K562 (cell line): ENCODE results near the gene FOXK2. TPM values are rescaled to one million over a fixed set of nuclear protein-coding genes. Genes with fewer than 3 reads are reported as not detected.

Experiments
- CREB5 ChIP-seq: fragments of 250-450 bp; sonication (Bioruptor Pico); IDR thresholded peaks from 2 replicates; pipeline ENCODE4 v1.5.0; 2020; ENCODE audit warnings: mild to moderate bottlenecking
- HOMEZ ChIP-seq: fragments of 250-450 bp; sonication (Bioruptor Pico); IDR thresholded peaks from 2 replicates; pipeline ENCODE4 v1.4.0; 2020; ENCODE audit warnings: mild to moderate bottlenecking, moderate library complexity
- KDM5B ChIP-seq: fragments of 200-600 bp; sonication (generic); IDR thresholded peaks from 2 replicates; pipeline ENCODE4 v1.6.1; 2012; ENCODE audit warnings: low read depth, mild to moderate bottlenecking, moderate library complexity, low read length, control low read depth, inconsistent platforms; ENCODE audit not compliant: insufficient replicate concordance
- NKRF ChIP-seq: fragments of 450-650 bp; IDR thresholded peaks from 2 replicates; pipeline ENCODE4 v1.6.1; 2016; ENCODE audit warnings: borderline replicate concordance
- RBM17 ChIP-seq: fragments of 200-400 bp; formaldehyde crosslinking; IDR thresholded peaks from 2 replicates; pipeline ENCODE4 v1.6.1; 2017; ENCODE audit warnings: low read depth, mild to moderate bottlenecking, low read length, borderline replicate concordance
- RFX5 ChIP-seq: IDR thresholded peaks from 2 replicates; pipeline ENCODE4 v1.6.1; 2011; ENCODE audit warnings: low read depth, mild to moderate bottlenecking, improper control_type of control experiment, low read length
- U2AF1 ChIP-seq: fragments of 200-400 bp; formaldehyde crosslinking; optimal IDR thresholded peaks from 2 replicates; pipeline ENCODE3; 2017; ENCODE audit warnings: mild to moderate bottlenecking, low read depth, low read length, moderate library complexity
- ZBTB7A ChIP-seq: IDR thresholded peaks from 2 replicates; pipeline ENCODE4 v1.6.1; 2011; ENCODE audit warnings: low read depth, mild to moderate bottlenecking, low read length, moderate library complexity, borderline replicate concordance; ENCODE audit not compliant: control insufficient read depth
- ZNF253 ChIP-seq: fragments of 250-450 bp; sonication (Bioruptor Pico); conservative IDR thresholded peaks from 2 replicates; pipeline ENCODE4 v1.6.1; 2021; ENCODE audit warnings: mild to moderate bottlenecking
- ZNF511 ChIP-seq: sonication (generic); formaldehyde crosslinking; IDR thresholded peaks from 2 replicates; pipeline ENCODE4 v1.8.0; 2022; ENCODE audit warnings: mild to moderate bottlenecking, missing genetic modification reagents
- ZNF592 ChIP-seq: fragments of 450-650 bp; IDR thresholded peaks from 2 replicates; pipeline ENCODE4 v1.6.1; 2017; ENCODE audit warnings: antibody characterized with exemption, mild to moderate bottlenecking
- ZNF639 ChIP-seq, 2 experiments: fragments of 200-800 bp in 1 of 2; sonication (Bioruptor generic) in 1 of 2; sonication (generic) in 1 of 2; formaldehyde crosslinking in 1 of 2; IDR thresholded peaks in 1 of 2; conservative IDR thresholded peaks in 1 of 2; 2 replicates each; pipeline versions ENCODE4 v1.5.0 to v1.6.1; 2016 to 2020; ENCODE audit warnings: missing compliant biosample characterization in 1 of 2, missing genetic modification characterization in 1 of 2, missing genetic modification reagents in 1 of 2
- ZNF77 ChIP-seq: fragments of 250-450 bp; sonication (Bioruptor Pico); IDR thresholded peaks from 2 replicates; pipeline ENCODE4 v1.5.0; 2020
- polyA plus RNA-seq, 8 experiments: library from polyadenylated mRNA; depleted of rRNA in 4 of 8; stranded (reverse) in 5 of 8; unstranded in 3 of 8; fragments of >200 nt; fragmentation: Nextera tagmentation in 2 of 8; fragmentation: Illumina TruSeq in 1 of 8; extraction: Ambion mirVana in 2 of 8; extraction: Trizol in 1 of 8; gene quantifications; 2 replicates each; pipeline versions ENCODE4 v1.2.1 to v1.2.3, GENCODE V29; 2011 to 2014; ENCODE audit warnings: inconsistent platforms in 1 of 8, missing spikeins in 1 of 8
- total RNA-seq, 7 experiments: library from RNA; depleted of rRNA in 6 of 7; stranded (reverse); fragments of >200 nt in 6 of 7; fragmentation: Illumina TruSeq in 2 of 7; extraction: Trizol in 2 of 7; gene quantifications; 2 replicates each; pipeline versions ENCODE4 v1.2.1 to v1.2.3, GENCODE V29; 2011 to 2021; ENCODE audit warnings: low replicate concordance in 1 of 7

Gene FOXK2
- total and polyA plus RNA-seq, 9 of the 15 experiments (the other 6 are each of a cell fraction or from before 2014, with no cell fraction given), result 3.0 to 86.0 (median 44.1) TPM

- peak; percentile 84; the same call in 1 of the 2 replicates for TF ChIP-seq ZNF511 (CRISPR knock-in tag)
- peak; percentile 41 for TF ChIP-seq KDM5B
- no peak for TF ChIP-seq RBM17
- TF ChIP-seq NKRF, result peak; percentile 20; the same call in 1 of the 2 replicates
- no peak for TF ChIP-seq RFX5
- peak; percentile 94 for TF ChIP-seq ZNF592
- peak; percentile 47; the same call in 1 of the 2 replicates for TF ChIP-seq ZBTB7A
- TF ChIP-seq HOMEZ (CRISPR knock-in tag), result 0 out of 2 replicates have a peak, but pooled peaks have one; percentile 5
- TF ChIP-seq ZNF77, result no peak
- TF ChIP-seq U2AF1, result peak; percentile 39
- TF ChIP-seq CREB5 (CRISPR knock-in tag), result no peak
- no peak for TF ChIP-seq ZNF253 (CRISPR knock-in tag)
- TF ChIP-seq ZNF639 (CRISPR knock-in tag; conservative IDR thresholded peaks at IDR 0.05 in 1 of 2, IDR thresholded peaks at IDR 0.05 in 1 of 2), result peak in 1 of 2 experiments; percentile 82; a peak in 2 of 4 replicates
Measured at GRCh38 chr17:82496529-82497434, 22.8 kb upstream of the FOXK2 start (continued).
